ENCODE data around the gene SEMA3D. TPM values are rescaled to one million over a fixed set of nuclear protein-coding genes. Genes with fewer than 3 reads are reported as not detected.

Gene SEMA3D
- total RNA-seq, 1 experiment from 2014 or later = 0.61 TPM

GRCh38 chr7:84949067-84949466 is 237.8 kb downstream of the SEMA3D start:
- no TSS peak for BruUV-seq (replicated peaks)
- ChIA-PET POLR2A (no interaction called here), CTCF (no interaction called here)
- Mint-ChIP-seq H3K36me3 (ENCODE audit: insufficient read depth, unreplicated experiment) (no peaks in the 10 kb centered on the region), H3K9me3 (ENCODE audit: unreplicated experiment) (no peaks in the 10 kb centered on the region), H3K27me3 (ENCODE audit: insufficient read depth, unreplicated experiment) (no peaks in the 10 kb centered on the region), H3K27ac (ENCODE audit: unreplicated experiment) (no peak overlapping the region), H3K4me1 (ENCODE audit: low read depth, unreplicated experiment) (peaks cover 6% of the 10 kb centered on the region), H3K4me3 (ENCODE audit: unreplicated experiment) (no peak overlapping the region)
- intact Hi-C loops (cut with micrococcal nuclease; ENCODE audit: unreplicated experiment) = no loop called here
- Histone ChIP-seq H3K36me3 (ENCODE audit: control insufficient read depth, insufficient read depth, low read length) (no peaks in the 10 kb centered on the region), H3K4me3 (ENCODE audit: low read depth, low read length) (no peak overlapping the region), H3K9me3 (no peaks in the 10 kb centered on the region), H3K4me1 (no peaks in the 10 kb centered on the region), H3K27me3 (replicated peaks; ENCODE audit: control insufficient read depth, insufficient read depth, low read length) (no peaks in the 10 kb centered on the region)
- DNase-seq = no peak
- TF ChIP-seq CTCF (IDR thresholded peaks at IDR 0.05; ENCODE audit: insufficient read depth in 1 of 2, low read depth in 1 of 2, low read length in 1 of 2, severe bottlenecking in 1 of 2, unreplicated experiment in 1 of 2) = no peak

- intact Hi-C loops (cut with micrococcal nuclease; ENCODE audit: unreplicated experiment) = no loop called here
- no peak overlapping the region for H3K4me3 ChIP-seq (ENCODE audit: low read depth, low read length)
- H3K4me1 ChIP-seq = no peaks in the 10 kb centered on the region
- Mint-ChIP-seq H3K4me1 (ENCODE audit: low read depth, unreplicated experiment) (peaks cover 6% of the 10 kb centered on the region), H3K4me3 (ENCODE audit: unreplicated experiment) (no peak overlapping the region), H3K27ac (ENCODE audit: unreplicated experiment) (no peak overlapping the region), H3K36me3 (ENCODE audit: insufficient read depth, unreplicated experiment) (no peaks in the 10 kb centered on the region), H3K9me3 (ENCODE audit: unreplicated experiment) (no peaks in the 10 kb centered on the region), H3K27me3 (ENCODE audit: insufficient read depth, unreplicated experiment) (no peaks in the 10 kb centered on the region)
- no peak for DNase-seq
- no peaks in the 10 kb centered on the region for H3K36me3 ChIP-seq (ENCODE audit: control insufficient read depth, insufficient read depth, low read length)
- no peaks in the 10 kb centered on the region for H3K27me3 ChIP-seq (replicated peaks; ENCODE audit: control insufficient read depth, insufficient read depth, low read length)
- no TSS peak for BruUV-seq (replicated peaks)
- H3K9me3 ChIP-seq = no peaks in the 10 kb centered on the region
- ChIA-PET POLR2A (no interaction called here), CTCF (no interaction called here)
- TF ChIP-seq CTCF (IDR thresholded peaks at IDR 0.05; ENCODE audit: insufficient read depth in 1 of 2, low read depth in 1 of 2, low read length in 1 of 2, severe bottlenecking in 1 of 2, unreplicated experiment in 1 of 2) = no peak
Measured at GRCh38 chr7:84948634-84949033, 238.2 kb downstream of the SEMA3D start.

DNA sequence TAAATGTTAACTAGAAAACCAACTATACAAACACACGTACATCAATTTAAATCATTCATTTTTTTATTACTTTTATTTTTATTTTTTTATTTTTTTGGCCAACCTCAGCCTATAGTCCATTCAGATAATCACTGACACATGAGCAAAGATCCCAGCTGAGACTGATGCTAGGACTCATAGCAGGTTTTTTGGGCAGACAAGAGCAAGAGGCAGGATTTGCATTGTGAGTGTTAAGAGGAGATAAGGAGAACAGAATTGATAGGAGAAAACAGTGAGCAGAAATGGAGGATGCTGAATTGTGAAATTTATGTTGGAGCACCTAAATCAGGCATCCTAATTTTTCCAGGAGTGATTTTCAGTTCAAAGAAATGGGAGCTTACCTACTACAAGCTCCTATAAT is 240.3 kb downstream of the SEMA3D start:
- H3K4me3 Mint-ChIP-seq (ENCODE audit: unreplicated experiment) = no peak overlapping the region
- Histone ChIP-seq H3K27me3 (replicated peaks; ENCODE audit: control insufficient read depth, insufficient read depth, low read length) (no peaks in the 10 kb centered on the region), H3K9me3 (no peaks in the 10 kb centered on the region), H3K4me1 (no peaks in the 10 kb centered on the region), H3K4me3 (ENCODE audit: low read depth, low read length) (no peak overlapping the region), H3K36me3 (ENCODE audit: control insufficient read depth, insufficient read depth, low read length) (no peaks in the 10 kb centered on the region)
- no TSS peak for BruUV-seq (replicated peaks)
- intact Hi-C loops (cut with micrococcal nuclease; ENCODE audit: unreplicated experiment) = no loop called here
- POLR2A ChIA-PET = no interaction called here
- CTCF ChIA-PET = no interaction called here
- DNase-seq = no peak
- H3K4me1 Mint-ChIP-seq (ENCODE audit: low read depth, unreplicated experiment) = no peaks in the 10 kb centered on the region
- no peaks in the 10 kb centered on the region for H3K36me3 Mint-ChIP-seq (ENCODE audit: insufficient read depth, unreplicated experiment)
- no peaks in the 10 kb centered on the region for H3K9me3 Mint-ChIP-seq (ENCODE audit: unreplicated experiment)
- TF ChIP-seq CTCF (IDR thresholded peaks at IDR 0.05; ENCODE audit: insufficient read depth in 1 of 2, low read depth in 1 of 2, low read length in 1 of 2, severe bottlenecking in 1 of 2, unreplicated experiment in 1 of 2) = no peak
- no peaks in the 10 kb centered on the region for H3K27me3 Mint-ChIP-seq (ENCODE audit: insufficient read depth, unreplicated experiment)
- H3K27ac Mint-ChIP-seq (ENCODE audit: unreplicated experiment) = no peak overlapping the region

Data from Caco-2 (cell line).